HG02840 (cell line): ENCODE results near the gene HTR5A.
"Not testable (repeated sequence)": the region's sequence is repeated elsewhere in the genome, so short reads cannot be mapped to it uniquely, and the experiment has no call there.

ENCODE experiments used
- ATAC-seq: cut with Tn5 transposase; IDR thresholded peaks from one replicate; pipeline ENCODE4 v1.9.1; 2021; ENCODE audit warnings: mild to moderate bottlenecking, moderate library complexity, moderate number of reproducible peaks; ENCODE audit not compliant: unreplicated experiment, low FRiP score

The HTR5A gene

DNA sequence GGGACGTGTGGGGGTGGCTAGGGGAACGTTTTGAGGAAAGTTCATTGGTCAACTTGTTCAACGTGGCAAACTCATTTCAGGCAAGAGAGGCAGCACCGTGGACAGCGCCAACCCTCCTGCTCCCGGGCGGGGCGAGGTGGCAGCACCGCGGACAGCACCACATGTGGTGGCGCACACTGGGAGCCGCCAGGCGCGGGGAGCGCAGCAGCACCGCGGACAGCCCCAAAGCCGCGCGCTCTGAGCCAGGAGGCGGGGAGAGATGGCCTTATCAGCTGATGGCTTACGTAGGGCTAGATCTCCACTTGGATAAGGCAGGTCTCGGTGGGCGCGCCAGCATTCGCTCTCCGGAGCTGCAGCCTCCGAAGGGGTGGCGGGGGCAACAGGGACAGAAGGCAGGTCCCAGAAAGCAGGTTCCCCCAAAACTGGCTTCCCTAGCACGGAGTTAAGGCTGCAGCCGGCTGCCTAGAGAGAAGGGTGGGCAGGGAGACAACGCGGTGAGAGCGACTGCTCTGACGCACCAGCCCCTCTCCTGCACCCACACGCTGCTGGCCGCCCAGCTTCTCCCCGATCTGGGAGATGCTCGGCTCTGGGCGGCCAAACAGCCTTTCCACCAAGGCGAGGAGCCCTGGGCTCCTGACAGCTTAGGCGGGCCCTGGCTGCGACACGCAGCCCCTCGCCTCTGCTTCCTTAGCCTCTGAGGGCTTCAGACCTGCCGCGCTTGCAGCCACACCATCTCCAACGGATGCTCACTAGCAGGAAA is at the start of gene HTR5A:
TSS of gene HTR5A (plus strand) at position 333 of the 760 bp plus-strand sequence. CDS start 576 bp downstream, outside the sequence.
- ATAC-seq = no peak

DNA sequence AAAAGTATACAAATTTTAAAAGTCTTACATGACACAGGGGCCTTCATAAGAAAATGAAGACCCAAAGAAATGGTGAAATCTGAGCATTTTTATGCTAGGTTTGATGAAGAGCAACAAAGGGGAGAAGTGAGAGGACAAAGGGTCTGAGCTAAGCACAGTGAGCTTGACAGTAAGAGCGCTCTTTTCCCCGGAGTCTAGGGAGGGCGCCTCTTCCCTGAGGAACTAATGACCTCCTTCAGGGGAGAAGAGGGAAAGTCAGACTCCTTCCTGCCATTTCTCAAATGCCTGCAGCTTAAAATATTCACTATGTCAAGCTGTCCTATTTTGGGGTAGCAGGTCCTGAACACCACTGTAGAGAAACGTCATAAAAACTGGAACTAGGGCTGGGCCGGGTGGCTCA is 49.1 kb upstream of the HTR5A start:
- no peak for ATAC-seq

DNA sequence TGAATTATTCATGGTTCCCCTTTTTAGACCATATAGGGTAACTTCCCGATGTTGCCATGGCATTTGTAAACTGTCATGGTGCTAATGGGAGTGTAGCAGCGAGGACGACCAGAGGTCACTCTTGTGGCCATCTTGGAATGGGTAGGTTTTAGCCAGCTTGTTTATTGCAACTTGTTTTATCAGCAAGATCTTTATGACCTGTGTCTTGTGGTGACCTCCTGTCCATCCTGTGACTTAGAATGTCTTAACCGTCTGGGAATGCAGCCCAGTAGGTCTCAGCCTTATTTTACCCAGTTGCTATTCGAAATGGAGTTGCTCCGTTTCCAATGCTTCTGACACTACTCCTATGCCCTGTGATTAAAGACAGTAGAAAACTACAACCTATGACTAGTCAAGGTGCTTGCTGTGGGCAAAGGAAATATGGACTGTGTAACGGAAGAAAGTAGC is 48.4 kb upstream of the HTR5A start:
- ATAC-seq = no peak

DNA sequence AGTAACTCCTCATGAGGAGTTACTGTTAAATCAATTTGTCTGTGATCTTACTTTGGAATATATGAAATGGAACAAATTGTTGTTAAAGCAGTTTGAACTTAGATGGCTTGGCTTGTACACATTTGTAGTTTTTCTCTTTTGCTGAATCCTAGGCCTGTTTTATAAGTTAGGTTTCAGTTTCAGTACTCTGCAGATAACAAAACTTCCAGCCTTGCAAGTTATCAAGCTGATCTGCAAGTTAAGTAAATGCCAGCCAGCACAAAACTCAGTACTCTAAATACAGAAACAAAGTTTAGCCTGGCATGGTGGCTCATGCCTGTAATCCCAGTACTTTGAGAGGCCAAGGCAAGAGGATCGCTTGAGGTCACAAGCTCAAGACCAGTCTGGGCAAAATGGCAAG is 42.2 kb upstream of the HTR5A start:
- no peak for ATAC-seq

DNA sequence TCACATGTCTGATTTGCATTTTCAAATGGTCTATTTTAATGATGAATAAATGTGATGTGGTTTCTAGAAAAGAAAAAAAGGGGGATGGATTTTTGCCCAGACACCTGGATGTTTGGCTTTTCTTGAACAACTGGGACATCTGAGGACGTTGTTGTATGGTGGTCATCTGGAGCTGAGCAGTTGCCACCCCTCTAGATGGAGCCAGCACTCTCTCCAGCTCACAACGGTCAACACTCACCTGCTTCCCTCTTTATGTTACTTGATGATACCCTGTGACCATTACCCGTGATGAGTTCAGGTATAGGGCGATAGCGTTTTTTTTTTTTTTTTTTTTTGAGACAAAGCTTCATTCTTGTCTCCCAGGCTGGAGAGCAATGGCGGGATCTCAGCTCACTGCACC is 37.1 kb upstream of the HTR5A start:
- ATAC-seq = no peak

DNA sequence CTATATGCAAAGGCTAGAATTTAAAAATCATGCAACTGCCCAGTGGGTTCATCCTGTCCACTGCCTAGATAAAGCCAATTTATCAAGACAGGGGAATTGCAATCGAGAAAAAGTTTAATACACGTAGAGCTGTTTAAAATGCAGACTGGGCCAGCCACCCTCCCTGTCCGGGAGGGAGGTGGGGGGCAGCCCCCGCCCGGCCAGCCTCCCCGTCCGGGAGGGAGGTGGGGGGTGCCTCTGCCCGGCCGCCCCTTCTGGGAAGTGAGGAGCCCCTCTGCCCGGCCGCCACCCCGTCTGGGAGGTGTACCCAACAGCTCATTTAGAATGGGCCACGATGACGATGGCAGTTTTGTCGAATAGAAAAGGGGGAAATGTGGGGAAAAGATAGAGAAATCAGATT is 35.6 kb upstream of the HTR5A start:
- ATAC-seq = not testable (repeated sequence)

DNA sequence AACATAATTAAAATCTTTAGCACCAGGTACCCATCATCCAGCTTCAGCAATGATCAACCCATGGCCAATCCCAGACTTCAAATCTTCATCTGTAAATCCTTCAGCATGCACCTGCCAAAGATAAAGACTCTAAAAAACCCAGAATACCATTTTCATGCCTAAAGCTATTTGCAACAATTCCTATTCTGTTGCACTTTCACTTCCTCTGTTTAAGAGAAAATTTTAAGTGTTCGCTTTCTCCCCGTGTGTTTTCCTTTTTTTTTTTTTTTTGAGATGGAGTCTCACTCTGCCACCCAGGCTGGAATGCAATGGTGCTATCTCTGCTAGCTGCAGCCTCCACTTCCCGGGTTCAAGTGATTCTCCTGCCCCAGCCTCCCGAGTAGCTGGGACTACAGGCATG is 31.8 kb upstream of the HTR5A start:
- no peak for ATAC-seq

DNA sequence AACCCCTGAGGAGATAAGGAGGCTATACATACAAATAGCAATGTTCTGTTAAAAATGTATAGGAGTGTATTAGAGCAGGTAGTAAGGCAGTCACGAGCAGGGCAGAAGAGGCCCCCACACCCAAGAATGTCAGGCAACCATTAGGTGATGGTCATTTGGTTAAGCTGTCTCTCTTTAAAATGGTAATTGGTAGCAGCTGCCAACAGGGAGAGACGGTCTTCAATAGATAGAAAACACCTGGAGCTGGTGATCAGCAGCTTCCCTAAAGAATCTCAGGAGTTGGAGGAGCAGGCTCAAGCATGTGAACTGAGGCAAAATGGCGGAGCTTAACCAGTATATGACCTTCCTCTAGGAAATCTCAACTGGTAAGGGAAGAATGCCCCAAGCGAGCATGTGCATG is 26.4 kb upstream of the HTR5A start:
- ATAC-seq = no peak

DNA sequence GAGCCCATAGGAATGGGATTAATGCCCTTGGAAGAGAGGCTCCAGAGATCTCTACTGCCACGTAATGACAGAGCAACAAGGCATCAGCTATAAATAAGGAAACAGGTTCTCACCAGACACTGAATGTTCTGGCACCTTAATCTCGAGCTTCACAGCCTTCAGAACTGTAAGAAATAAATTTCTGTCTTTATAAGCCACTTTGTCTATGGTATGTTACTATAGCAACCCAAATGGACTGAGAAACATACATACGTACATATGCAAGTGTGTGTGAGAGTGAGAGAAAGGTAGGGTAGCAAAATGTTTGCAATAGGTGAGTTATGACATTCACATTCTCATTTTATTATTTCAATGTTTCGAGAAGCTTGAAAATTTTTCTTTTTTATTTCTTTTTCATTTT is 22.1 kb upstream of the HTR5A start:
- no peak for ATAC-seq

DNA sequence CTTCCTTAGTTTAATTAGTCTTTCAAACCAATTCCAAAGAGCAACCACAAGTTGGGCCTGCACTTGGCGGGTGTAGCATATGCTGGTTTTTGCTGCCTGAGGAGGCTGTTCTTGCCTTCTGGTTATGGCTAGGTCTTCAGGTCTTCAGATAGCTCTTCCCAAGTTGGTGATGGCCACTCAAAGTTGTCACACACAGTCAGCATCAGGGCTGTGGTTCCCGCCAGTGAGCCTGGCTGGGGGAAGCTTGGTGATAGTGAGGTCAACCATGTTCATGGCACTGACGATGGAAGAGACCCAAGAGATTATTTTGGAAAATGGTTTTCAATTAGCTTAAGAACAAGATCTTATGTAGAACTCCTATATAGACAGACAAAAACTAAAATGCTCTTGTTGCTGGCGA is 18.8 kb upstream of the HTR5A start:
- ATAC-seq = no peak

DNA sequence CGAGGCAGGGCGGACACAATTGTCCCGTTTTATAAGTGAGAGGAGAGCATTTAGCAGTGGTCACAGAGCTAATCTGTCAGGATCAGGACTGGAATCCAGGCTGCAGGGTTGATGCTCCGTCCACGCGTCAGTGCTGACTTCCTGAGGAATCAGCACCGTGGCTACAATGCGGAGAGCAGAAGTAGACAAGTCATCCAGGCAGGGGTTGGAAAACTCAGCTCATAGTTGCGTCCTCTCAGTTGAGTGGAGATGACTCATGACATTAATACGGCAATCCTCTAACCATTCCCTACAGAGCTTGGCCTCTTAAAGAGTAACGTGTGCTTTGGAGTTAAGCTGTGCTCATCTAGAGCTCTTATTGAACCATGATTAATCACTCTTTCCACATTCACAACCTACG is 17.1 kb upstream of the HTR5A start:
- no peak for ATAC-seq

DNA sequence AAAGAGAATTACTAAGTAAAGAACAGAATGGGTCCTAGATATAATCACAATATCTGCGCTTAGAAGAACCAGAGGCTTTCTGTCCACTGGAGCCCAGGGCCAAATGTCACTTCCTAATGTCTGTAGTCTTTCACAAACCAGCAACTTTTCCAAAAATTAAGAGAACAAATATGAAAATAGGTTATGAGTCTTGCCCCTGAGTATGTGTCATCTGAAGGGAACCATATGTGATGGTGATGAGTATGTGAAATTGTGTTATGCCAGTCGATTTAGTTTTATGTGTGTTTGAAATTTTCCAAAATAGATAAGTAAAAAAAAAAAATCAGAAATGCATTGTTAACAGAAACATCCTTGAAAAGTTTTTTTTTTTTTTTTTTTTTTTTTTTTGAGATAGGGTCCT is 15.4 kb upstream of the HTR5A start:
- ATAC-seq = no peak

DNA sequence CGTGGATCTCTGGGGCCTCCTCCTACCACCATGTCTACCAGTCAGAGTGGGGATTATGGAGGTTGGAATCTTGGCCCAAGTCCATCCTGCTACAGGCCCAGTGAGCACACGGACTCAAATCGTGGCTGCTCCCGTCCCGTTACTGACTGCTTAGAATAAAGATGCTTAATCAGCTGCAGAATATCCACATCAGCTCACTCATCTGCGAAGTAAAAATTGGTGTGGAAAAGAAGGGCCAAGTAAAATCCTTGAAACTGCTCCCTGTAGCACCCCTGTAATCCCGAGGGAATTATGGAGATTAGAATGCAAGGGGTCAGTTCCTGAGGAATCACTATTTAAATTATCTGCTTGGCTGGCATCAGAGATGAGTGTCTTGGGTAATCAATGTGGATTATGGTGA is 13.0 kb upstream of the HTR5A start:
- ATAC-seq = no peak

DNA sequence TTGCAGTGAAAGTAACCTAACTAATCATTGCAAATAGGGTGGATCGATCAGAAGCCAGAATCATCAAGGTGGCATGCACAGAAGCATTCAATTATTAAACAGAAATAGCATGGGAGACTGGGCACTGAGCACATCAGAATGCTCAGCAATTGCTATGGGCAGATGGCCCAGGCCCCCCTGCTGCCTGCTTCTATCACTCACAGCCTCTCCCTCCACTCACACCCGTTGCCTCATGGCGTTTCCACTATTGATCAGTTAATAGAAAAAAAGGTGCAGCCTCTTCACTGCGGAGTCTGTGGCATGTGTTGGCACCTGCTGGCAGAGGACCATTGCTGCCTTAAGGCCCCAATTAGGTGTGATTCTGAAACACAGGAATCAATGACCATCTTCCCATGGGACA is 11.2 kb upstream of the HTR5A start:
- ATAC-seq = no peak

DNA sequence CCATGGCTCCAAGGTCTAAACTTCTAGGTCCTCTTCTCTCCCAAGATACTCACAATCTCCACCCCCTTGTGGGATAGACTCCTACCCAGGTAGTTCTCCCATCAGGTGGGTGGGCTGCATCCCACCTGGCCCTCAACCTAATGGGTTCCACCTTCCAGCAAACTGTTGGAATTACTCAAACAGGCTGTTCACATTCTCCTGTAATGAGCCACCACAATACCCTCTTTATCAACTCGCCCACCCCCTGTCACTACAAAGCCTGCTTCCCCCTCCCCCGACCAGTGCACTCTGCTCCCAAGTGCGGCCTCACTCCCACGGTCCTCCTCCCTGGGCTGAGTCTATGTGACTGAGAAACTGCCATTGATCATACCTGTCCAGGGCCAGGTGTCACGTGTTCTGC is 10.4 kb upstream of the HTR5A start:
- ATAC-seq = no peak

DNA sequence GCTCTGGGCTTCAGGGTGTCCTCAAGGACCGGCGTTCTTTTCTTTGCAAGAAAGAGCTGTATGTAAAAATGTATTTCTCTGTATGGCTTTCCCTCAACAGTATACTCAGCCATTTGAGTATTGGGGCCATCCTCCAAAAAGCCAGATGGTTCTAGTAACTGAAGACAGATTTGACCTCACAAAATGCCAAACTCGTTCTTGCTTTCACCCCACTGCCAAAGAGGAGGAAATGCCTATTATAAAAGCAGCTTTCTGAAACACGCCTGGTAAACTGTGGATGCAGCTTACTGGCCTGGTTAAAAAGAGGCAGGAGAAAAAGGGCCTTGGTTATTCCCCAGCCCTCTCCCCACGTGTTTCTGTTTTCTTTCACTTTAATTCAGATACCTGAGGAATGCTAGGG is 7.7 kb upstream of the HTR5A start:
- ATAC-seq = no peak

DNA sequence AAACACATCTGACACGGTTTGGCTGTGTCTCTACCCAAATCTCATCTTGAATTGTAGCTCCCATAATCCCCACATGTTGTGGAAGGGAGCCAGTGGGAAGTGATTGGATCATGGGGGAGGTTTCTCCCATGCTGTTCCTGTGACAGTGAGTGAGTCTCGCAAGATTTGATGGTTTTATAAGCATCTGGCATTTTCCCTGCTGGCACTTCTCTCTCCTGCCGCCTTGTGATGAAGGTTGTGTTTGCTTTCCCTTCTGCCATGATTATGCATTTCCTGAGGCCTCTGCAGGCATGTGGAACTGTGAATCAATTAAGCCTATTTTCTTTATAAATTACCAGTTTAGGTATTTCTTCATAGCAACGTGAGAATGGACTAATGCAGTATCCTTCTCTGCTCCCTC is 5.9 kb upstream of the HTR5A start:
- no peak for ATAC-seq

DNA sequence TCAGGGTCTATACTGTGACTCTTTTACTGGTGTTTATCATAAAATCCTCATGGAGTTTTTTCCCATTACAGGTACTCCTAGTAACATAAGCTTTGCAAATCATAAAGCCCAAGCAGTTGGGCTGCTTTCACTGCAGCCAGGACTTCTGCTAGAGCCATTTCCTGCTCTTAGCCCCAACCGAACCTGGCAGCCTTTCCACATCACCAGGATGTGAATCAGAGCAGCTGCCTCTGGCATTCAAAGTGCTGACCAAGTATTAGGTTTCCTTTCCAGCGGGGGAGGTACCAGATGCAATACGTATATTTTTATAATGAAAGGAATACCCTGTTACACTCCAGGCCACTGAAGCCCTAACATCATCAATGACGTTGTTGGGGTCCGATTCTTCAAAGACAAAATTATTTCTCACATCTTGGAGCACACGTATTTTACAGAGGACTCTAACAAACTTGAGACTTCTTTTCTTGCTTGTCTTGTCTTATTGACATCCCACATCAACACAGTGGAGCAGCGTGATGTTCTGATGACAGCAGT is 3.6 kb upstream of the HTR5A start:
- ATAC-seq = no peak

DNA sequence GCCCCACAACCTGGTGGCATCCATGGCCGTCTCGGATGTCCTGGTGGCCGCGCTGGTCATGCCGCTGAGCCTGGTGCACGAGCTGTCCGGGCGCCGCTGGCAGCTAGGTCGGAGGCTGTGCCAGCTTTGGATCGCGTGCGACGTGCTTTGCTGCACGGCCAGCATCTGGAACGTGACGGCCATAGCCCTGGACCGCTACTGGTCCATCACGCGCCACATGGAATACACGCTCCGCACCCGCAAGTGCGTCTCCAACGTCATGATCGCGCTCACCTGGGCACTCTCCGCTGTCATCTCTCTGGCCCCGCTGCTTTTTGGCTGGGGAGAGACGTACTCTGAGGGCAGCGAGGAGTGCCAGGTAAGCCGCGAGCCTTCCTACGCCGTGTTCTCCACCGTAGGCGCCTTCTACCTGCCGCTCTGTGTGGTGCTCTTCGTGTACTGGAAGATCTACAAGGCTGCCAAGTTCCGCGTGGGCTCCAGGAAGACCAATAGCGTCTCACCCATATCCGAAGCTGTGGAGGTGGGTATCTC is 1.1 kb downstream of the HTR5A start:
- ATAC-seq = no peak

DNA sequence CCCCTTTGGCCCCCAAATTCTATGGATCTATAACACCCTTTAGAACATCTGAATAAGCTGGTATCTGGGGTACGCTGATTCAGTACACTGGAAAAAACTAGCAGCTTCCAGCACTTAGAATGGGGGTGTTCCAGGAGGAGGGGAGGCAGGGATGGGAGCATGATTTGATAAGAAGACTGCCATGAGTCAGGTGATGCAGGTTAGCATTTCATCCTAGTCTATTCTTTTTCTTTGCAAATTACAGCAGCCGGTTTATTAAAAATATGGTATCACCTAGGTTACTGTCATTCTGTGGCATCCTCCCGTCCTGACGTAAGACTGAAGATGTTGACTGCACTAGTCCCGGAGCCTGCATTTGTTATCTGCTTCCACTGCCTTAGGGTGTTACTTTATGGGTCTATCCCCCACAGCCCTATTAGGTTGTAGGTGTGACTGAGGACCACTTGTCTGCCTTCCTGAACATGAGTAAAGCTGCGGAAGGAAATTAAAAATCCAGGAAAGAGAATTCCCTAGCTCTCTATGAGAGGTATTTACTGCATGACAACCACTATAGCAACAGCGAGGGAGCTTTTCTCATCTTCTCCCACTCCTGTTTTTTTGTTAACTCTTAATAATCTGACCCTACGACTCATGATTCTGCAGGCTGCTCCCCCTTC is 1.9 kb downstream of the HTR5A start:
- ATAC-seq = no peak

DNA sequence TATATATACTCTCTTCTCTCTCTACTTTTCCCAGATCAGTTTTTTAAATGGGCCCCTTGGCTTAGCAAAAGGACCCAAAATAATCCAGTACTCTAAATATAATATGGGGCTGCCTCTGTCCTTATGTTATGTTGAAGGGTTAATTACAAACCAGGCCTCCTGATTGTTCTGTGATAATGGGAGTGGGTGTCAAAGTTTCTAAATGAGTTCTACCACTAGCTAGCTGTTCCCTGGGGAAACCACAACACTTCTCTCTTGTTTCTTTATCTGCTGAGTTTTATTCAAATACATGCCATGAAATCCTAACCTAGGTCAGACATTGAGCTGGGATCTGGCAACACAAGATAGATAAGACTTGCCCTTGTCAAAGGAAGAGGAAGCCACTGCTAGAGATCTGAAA is 3.8 kb downstream of the HTR5A start:
- ATAC-seq = no peak

DNA sequence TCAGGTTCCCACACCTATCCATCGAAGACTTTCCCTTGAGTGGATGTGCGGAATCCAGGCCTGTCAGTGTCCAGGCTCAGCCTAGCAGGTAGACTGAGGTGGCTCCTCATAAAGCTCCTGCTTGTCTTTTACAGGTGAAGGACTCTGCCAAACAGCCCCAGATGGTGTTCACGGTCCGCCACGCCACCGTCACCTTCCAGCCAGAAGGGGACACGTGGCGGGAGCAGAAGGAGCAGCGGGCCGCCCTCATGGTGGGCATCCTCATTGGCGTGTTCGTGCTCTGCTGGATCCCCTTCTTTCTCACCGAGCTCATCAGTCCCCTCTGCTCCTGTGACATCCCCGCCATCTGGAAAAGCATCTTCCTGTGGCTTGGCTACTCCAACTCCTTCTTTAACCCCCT is 13.9 kb downstream of the HTR5A start:
- ATAC-seq = no peak
